Naive thymus-derived CD4-positive, alpha-beta T cell (primary cell): ENCODE data around the gene RAB3C. TPM values are rescaled to one million over a fixed set of nuclear protein-coding genes. Genes with fewer than 3 reads are reported as not detected.

Source experiments
- ATAC-seq: fragments of 150-1000 bp; cut with Tn5 transposase; 2 replicates; pipeline ENCODE4 v1.10.0; 2021; ENCODE audit warnings: mild to moderate bottlenecking, moderate library complexity
- CTCF ChIA-PET: fragments of 350-600 bp; sonication (Branson Sonifier 250); formaldehyde crosslinking; loops from one replicate; lab custom pipeline; 2021; ENCODE audit warnings: antibody characterized with exemption; lab: Charles Lee
- POLR2A ChIA-PET: fragments of 350-600 bp; sonication (Branson Sonifier 250); formaldehyde crosslinking; loops from one replicate; lab custom pipeline; 2021; ENCODE audit warnings: antibody characterized with exemption, inconsistent platforms; lab: Charles Lee
- DNase-seq, 9 donors: peaks; one replicate each; pipeline versions ENCODE4 v3.0.0 to v3.0.0-alpha.2; 2020 to 2022; ENCODE audit warnings: mixed read lengths in 1 of 9
- H3K27ac ChIP-seq: one replicate; pipeline ENCODE4 v1.7.0; 2013; ENCODE audit warnings: mild to moderate bottlenecking, low read depth, low read length, moderate library complexity
- H3K27me3 ChIP-seq, 2 donors: one replicate each; pipeline ENCODE4 v1.7.0; 2013; ENCODE audit warnings: low read length in 2 of 2, mild to moderate bottlenecking in 2 of 2, moderate library complexity in 2 of 2; ENCODE audit not compliant: control insufficient read depth in 2 of 2, insufficient read depth in 2 of 2
- H3K36me3 ChIP-seq, 3 experiments: 1 replicate in 2 of 3; 2 replicates in 1 of 3; pipeline ENCODE4 v1.7.0; 2013; ENCODE audit warnings: low read length in 3 of 3, mild to moderate bottlenecking in 3 of 3, moderate library complexity in 1 of 3; ENCODE audit not compliant: insufficient read depth in 3 of 3, control insufficient read depth in 2 of 3
- H3K4me1 ChIP-seq, 2 donors: one replicate each; pipeline ENCODE4 v1.7.0; 2013; ENCODE audit warnings: low read length in 2 of 2, mild to moderate bottlenecking in 2 of 2, moderate library complexity in 1 of 2; ENCODE audit not compliant: control insufficient read depth in 2 of 2, insufficient read depth in 2 of 2
- H3K4me3 ChIP-seq: 2 replicates; pipeline ENCODE4 v1.7.0; 2013; ENCODE audit warnings: mild to moderate bottlenecking, low read length
- H3K9me3 ChIP-seq, 3 experiments: 1 replicate in 2 of 3; 2 replicates in 1 of 3; pipeline ENCODE4 v1.7.0; 2013; ENCODE audit warnings: low read length in 3 of 3; ENCODE audit not compliant: control insufficient read depth in 2 of 3
- H3K27ac Mint-ChIP-seq, 9 donors: one replicate each; pipeline ENCODE4 v1.8.0; 2020 to 2022; ENCODE audit warnings: mixed read lengths in 9 of 9, mild to moderate bottlenecking in 8 of 9, moderate library complexity in 5 of 9, inconsistent platforms in 2 of 9
- H3K27me3 Mint-ChIP-seq, 5 donors: one replicate each; pipeline ENCODE4 v1.8.0; 2021 to 2022; ENCODE audit warnings: mixed read lengths in 5 of 5, mild to moderate bottlenecking in 1 of 5
- H3K36me3 Mint-ChIP-seq, 5 donors: one replicate each; pipeline ENCODE4 v1.8.0; 2020 to 2022; ENCODE audit warnings: mixed read lengths in 5 of 5, mild to moderate bottlenecking in 3 of 5, inconsistent platforms in 1 of 5
- H3K4me1 Mint-ChIP-seq, 7 donors: one replicate each; pipeline ENCODE4 v1.8.0; 2020 to 2022; ENCODE audit warnings: mixed read lengths in 7 of 7, mild to moderate bottlenecking in 3 of 7, inconsistent platforms in 1 of 7
- H3K4me3 Mint-ChIP-seq, 10 donors: one replicate each; pipeline ENCODE4 v1.8.0; 2020 to 2022; ENCODE audit warnings: mild to moderate bottlenecking in 10 of 10, mixed read lengths in 10 of 10, moderate library complexity in 6 of 10, inconsistent platforms in 2 of 10
- H3K9me3 Mint-ChIP-seq, 11 donors: one replicate each; pipeline ENCODE4 v1.8.0; 2020 to 2022; ENCODE audit warnings: mixed read lengths in 11 of 11, mild to moderate bottlenecking in 4 of 11, inconsistent platforms in 1 of 11, moderate library complexity in 1 of 11
- intact Hi-C, 2 donors: fragments of 100-400 bp; cut with micrococcal nuclease; formaldehyde crosslinking; loops; one replicate each; pipeline ENCODE4 v1.15.1; 2023
- polyA plus RNA-seq, 2 donors: library from polyadenylated mRNA; unstranded; fragments of 300-500 nt; fragmentation: Illumina TruSeq; gene quantifications; one replicate each; pipeline ENCODE4 v1.2.3, GENCODE V29; 2021
- total RNA-seq, 6 experiments: library from RNA in 5 of 6; stranded (reverse) in 5 of 6; gene quantifications; 1 replicate in 5 of 6; 2 replicates in 1 of 6; pipeline ENCODE4 v1.2.3 and lab custom pipeline; 2021 to 2026

The RAB3C gene
- total and polyA plus RNA-seq, 7 experiments from 2014 or later, result not detected

- H3K27me3 ChIP-seq, result no peaks in the 10 kb centered on the region
- Mint-ChIP-seq H3K4me1 (no peaks in the 10 kb centered on the region), H3K36me3 (no peaks in the 10 kb centered on the region), H3K4me3 (no peak overlapping the region), H3K9me3 (peaks cover 0 to 2% (median 0%) of the 10 kb centered on the region in 11 donors), H3K27ac (no peak overlapping the region), H3K27me3 (peaks cover 2 to 20% (median 16%) of the 10 kb centered on the region in 5 donors)
- no peaks in the 10 kb centered on the region for H3K36me3 ChIP-seq
- ATAC-seq (no peak), DNase-seq (no peak)
- intact Hi-C loops, result no loop called here
- H3K4me3 ChIP-seq, result no peak overlapping the region
- ChIA-PET POLR2A (no interaction called here), CTCF (no interaction called here)
- H3K27ac ChIP-seq, result no peak overlapping the region
- H3K4me1 ChIP-seq, result no peaks in the 10 kb centered on the region
- H3K9me3 ChIP-seq, result no peaks in the 10 kb centered on the region
Measured at GRCh38 chr5:58797021-58797420, 214.1 kb downstream of the RAB3C start.

- H3K9me3 ChIP-seq, result no peaks in the 10 kb centered on the region
- DNase-seq (no peak), ATAC-seq (no peak)
- no peaks in the 10 kb centered on the region for H3K27me3 ChIP-seq
- no peaks in the 10 kb centered on the region for H3K4me1 ChIP-seq
- H3K4me1 Mint-ChIP-seq, result no peaks in the 10 kb centered on the region
- H3K27me3 Mint-ChIP-seq, result peaks cover 4 to 18% (median 14%) of the 10 kb centered on the region in 5 donors
- H3K36me3 Mint-ChIP-seq, result no peaks in the 10 kb centered on the region
- H3K4me3 Mint-ChIP-seq, result no peak overlapping the region
- no peak overlapping the region for H3K27ac Mint-ChIP-seq
- ChIA-PET CTCF (no interaction called here), POLR2A (no interaction called here)
- H3K36me3 ChIP-seq, result no peaks in the 10 kb centered on the region
- intact Hi-C loops, result no loop called here
- H3K9me3 Mint-ChIP-seq, result peaks cover 0 to 2% (median 0%) of the 10 kb centered on the region in 11 donors
- H3K27ac ChIP-seq, result no peak overlapping the region
- H3K4me3 ChIP-seq, result no peak overlapping the region
Measured at GRCh38 chr5:58800356-58800755, 217.5 kb downstream of the RAB3C start.

- no peak overlapping the region for H3K4me3 ChIP-seq
- no peaks in the 10 kb centered on the region for H3K27me3 ChIP-seq
- no peak overlapping the region for H3K27ac ChIP-seq
- intact Hi-C loops, result no loop called here
- no peaks in the 10 kb centered on the region for H3K4me1 ChIP-seq
- H3K9me3 ChIP-seq, result no peaks in the 10 kb centered on the region
- Mint-ChIP-seq H3K4me3 (no peak overlapping the region), H3K9me3 (peaks cover 0 to 2% (median 0%) of the 10 kb centered on the region in 11 donors), H3K27me3 (peaks cover 7 to 23% (median 14%) of the 10 kb centered on the region in 5 donors), H3K4me1 (peaks cover 0 to 3% (median 0%) of the 10 kb centered on the region in 7 donors), H3K27ac (no peak overlapping the region), H3K36me3 (no peaks in the 10 kb centered on the region)
- ATAC-seq (no peak), DNase-seq (no peak)
- ChIA-PET POLR2A (no interaction called here), CTCF (no interaction called here)
- H3K36me3 ChIP-seq, result no peaks in the 10 kb centered on the region
Measured at GRCh38 chr5:58800861-58801540, 218.1 kb downstream of the RAB3C start.

GRCh38 chr5:58803056-58803455 lies 220.2 kb downstream of the RAB3C start:
- ChIA-PET POLR2A (no interaction called here), CTCF (no interaction called here)
- ATAC-seq, result no peak
- Mint-ChIP-seq H3K9me3 (peaks cover 0 to 2% (median 0%) of the 10 kb centered on the region in 11 donors), H3K27ac (no peak overlapping the region), H3K36me3 (no peaks in the 10 kb centered on the region), H3K27me3 (peaks cover 9 to 31% (median 15%) of the 10 kb centered on the region in 5 donors), H3K4me3 (no peak overlapping the region), H3K4me1 (peaks cover 0 to 3% (median 0%) of the 10 kb centered on the region in 7 donors)
- no peaks in the 10 kb centered on the region for H3K36me3 ChIP-seq
- no peak overlapping the region for H3K4me3 ChIP-seq
- H3K9me3 ChIP-seq, result no peaks in the 10 kb centered on the region
- DNase-seq, result no peak
- no peaks in the 10 kb centered on the region for H3K27me3 ChIP-seq
- H3K27ac ChIP-seq, result no peak overlapping the region
- no peaks in the 10 kb centered on the region for H3K4me1 ChIP-seq
- intact Hi-C loops, result no loop called here

GRCh38 chr5:58804291-58804690 lies 221.4 kb downstream of the RAB3C start:
- no peaks in the 10 kb centered on the region for H3K27me3 ChIP-seq
- H3K9me3 Mint-ChIP-seq, result peaks cover 0 to 2% (median 0%) of the 10 kb centered on the region in 11 donors
- H3K4me1 ChIP-seq, result no peaks in the 10 kb centered on the region
- intact Hi-C loops, result no loop called here
- no peak overlapping the region for H3K4me3 Mint-ChIP-seq
- no peaks in the 10 kb centered on the region for H3K9me3 ChIP-seq
- ChIA-PET CTCF (no interaction called here), POLR2A (interaction anchor here (0.5 kb wide), 1 partner anchor 16 kb away, joined by 3 read pairs; no protein-coding TSS in a partner anchor)
- H3K36me3 ChIP-seq, result no peaks in the 10 kb centered on the region
- H3K36me3 Mint-ChIP-seq, result no peaks in the 10 kb centered on the region
- H3K4me1 Mint-ChIP-seq, result peaks cover 0 to 3% (median 0%) of the 10 kb centered on the region in 7 donors
- no peak overlapping the region for H3K27ac Mint-ChIP-seq
- no peak for ATAC-seq
- no peak overlapping the region for H3K4me3 ChIP-seq
- H3K27ac ChIP-seq, result no peak overlapping the region
- H3K27me3 Mint-ChIP-seq, result peaks cover 9 to 31% (median 15%) of the 10 kb centered on the region in 5 donors
- DNase-seq, result no peak

GRCh38 chr5:58810086-58810485 lies 227.2 kb downstream of the RAB3C start:
- ATAC-seq (no peak), DNase-seq (no peak)
- no peaks in the 10 kb centered on the region for H3K4me1 ChIP-seq
- no peak overlapping the region for H3K27ac ChIP-seq
- no peak overlapping the region for H3K27ac Mint-ChIP-seq
- no peaks in the 10 kb centered on the region for H3K9me3 Mint-ChIP-seq
- no peaks in the 10 kb centered on the region for H3K36me3 ChIP-seq
- H3K4me3 Mint-ChIP-seq, result no peak overlapping the region
- peaks cover 5 to 19% (median 8%) of the 10 kb centered on the region in 5 donors for H3K27me3 Mint-ChIP-seq
- no peaks in the 10 kb centered on the region for H3K27me3 ChIP-seq
- H3K36me3 Mint-ChIP-seq, result no peaks in the 10 kb centered on the region
- H3K9me3 ChIP-seq, result no peaks in the 10 kb centered on the region
- H3K4me1 Mint-ChIP-seq, result peaks cover 0 to 3% (median 0%) of the 10 kb centered on the region in 7 donors
- no peak overlapping the region for H3K4me3 ChIP-seq
- ChIA-PET POLR2A (no interaction called here), CTCF (no interaction called here)
- intact Hi-C loops, result no loop called here

GRCh38 chr5:58813855-58814254 lies 231.0 kb downstream of the RAB3C start:
- intact Hi-C loops, result no loop called here
- no peaks in the 10 kb centered on the region for H3K4me1 ChIP-seq
- ATAC-seq, result no peak

More at GRCh38 chr5:58813855-58814254, 231.0 kb downstream of the RAB3C start:
- Mint-ChIP-seq H3K9me3 (peaks cover 0 to 3% (median 0%) of the 10 kb centered on the region in 11 donors), H3K36me3 (no peaks in the 10 kb centered on the region), H3K27ac (no peak overlapping the region), H3K4me1 (no peaks in the 10 kb centered on the region), H3K27me3 (peaks cover 0 to 4% (median 0%) of the 10 kb centered on the region in 5 donors), H3K4me3 (no peak overlapping the region)
- H3K4me3 ChIP-seq, result no peak overlapping the region
- DNase-seq, result no peak
- no peaks in the 10 kb centered on the region for H3K36me3 ChIP-seq
- no peaks in the 10 kb centered on the region for H3K9me3 ChIP-seq
- no peak overlapping the region for H3K27ac ChIP-seq
- POLR2A ChIA-PET, result no interaction called here
- H3K27me3 ChIP-seq, result no peaks in the 10 kb centered on the region
- CTCF ChIA-PET, result no interaction called here
